Measurements from ENCODE around the gene NUDT13.

DNA sequence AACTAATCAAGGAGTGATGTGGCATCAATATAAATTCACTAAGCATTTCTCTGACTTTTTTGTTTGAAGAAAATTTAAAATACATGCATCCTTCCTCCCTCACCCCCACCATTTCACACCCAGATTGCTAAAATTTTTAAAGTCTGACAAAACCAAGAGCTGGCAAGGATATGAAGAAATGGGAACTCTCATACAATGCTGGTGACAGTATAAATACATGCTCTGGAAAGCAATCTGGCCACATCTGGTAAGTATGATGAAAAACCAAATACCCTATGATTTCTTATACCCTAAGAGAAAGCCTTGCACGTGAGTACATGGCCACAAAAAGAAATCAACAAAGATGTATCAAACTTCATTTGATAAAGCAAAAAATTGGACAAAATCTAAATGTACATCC, 44.8 kb upstream of the NUDT13 start:
- TF ChIP-seq, protein P1, sequence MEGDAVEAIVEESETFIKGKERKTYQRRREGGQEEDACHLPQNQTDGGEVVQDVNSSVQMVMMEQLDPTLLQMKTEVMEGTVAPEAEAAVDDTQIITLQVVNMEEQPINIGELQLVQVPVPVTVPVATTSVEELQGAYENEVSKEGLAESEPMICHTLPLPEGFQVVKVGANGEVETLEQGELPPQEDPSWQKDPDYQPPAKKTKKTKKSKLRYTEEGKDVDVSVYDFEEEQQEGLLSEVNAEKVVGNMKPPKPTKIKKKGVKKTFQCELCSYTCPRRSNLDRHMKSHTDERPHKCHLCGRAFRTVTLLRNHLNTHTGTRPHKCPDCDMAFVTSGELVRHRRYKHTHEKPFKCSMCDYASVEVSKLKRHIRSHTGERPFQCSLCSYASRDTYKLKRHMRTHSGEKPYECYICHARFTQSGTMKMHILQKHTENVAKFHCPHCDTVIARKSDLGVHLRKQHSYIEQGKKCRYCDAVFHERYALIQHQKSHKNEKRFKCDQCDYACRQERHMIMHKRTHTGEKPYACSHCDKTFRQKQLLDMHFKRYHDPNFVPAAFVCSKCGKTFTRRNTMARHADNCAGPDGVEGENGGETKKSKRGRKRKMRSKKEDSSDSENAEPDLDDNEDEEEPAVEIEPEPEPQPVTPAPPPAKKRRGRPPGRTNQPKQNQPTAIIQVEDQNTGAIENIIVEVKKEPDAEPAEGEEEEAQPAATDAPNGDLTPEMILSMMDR (IDR thresholded peaks at IDR 0.05), result no peak
- TF ChIP-seq POLR2AphosphoS5 (IDR thresholded peaks at IDR 0.05), result no peak
